DMS79 treated with DMSO at 0.1 percent for 48 hours (cell line): ENCODE results near the gene NFATC2.
"Not testable (repeated sequence)": the region's sequence is repeated elsewhere in the genome, so short reads cannot be mapped to it uniquely, and the experiment has no call there.

Source experiments
- DNase-seq: peaks from one replicate; lab custom pipeline; 2025; lab: John Stamatoyannopoulos, UW

The NFATC2 gene

GRCh38 chr20:51494241-51495110 is 48.0 kb downstream of the NFATC2 start:
- no peak for DNase-seq

GRCh38 chr20:51493346-51493791 is 49.1 kb downstream of the NFATC2 start:
- DNase-seq = no peak

- peak; percentile 69 for DNase-seq
These were observed 50.1 kb downstream of the NFATC2 start for GRCh38 chr20:51492167-51493092.

GRCh38 chr20:51491393-51491792 is 51.1 kb downstream of the NFATC2 start:
- no peak for DNase-seq

GRCh38 chr20:51490635-51491034 is 51.9 kb downstream of the NFATC2 start:
- DNase-seq = no peak

GRCh38 chr20:51489611-51490010 is 52.9 kb downstream of the NFATC2 start:
- DNase-seq = no peak

- DNase-seq = no peak
These were observed 54.2 kb downstream of the NFATC2 start for GRCh38 chr20:51488331-51488730.

GRCh38 chr20:51487565-51488268 is 54.8 kb downstream of the NFATC2 start:
- DNase-seq = peak; percentile 12

- DNase-seq = no peak
These were observed 55.4 kb downstream of the NFATC2 start for GRCh38 chr20:51487076-51487475.

GRCh38 chr20:51486197-51487005 is 56.1 kb downstream of the NFATC2 start:
- no peak for DNase-seq

- DNase-seq = no peak
These were observed 57.7 kb downstream of the NFATC2 start for GRCh38 chr20:51484831-51485230.

GRCh38 chr20:51484141-51484815 is 58.2 kb downstream of the NFATC2 start:
- DNase-seq = no peak

GRCh38 chr20:51482836-51483473 is 59.6 kb downstream of the NFATC2 start:
- no peak for DNase-seq

GRCh38 chr20:51481341-51481914 is 61.1 kb downstream of the NFATC2 start:
- DNase-seq = no peak

GRCh38 chr20:51480507-51481270 is 61.8 kb downstream of the NFATC2 start:
- no peak for DNase-seq

- not testable (repeated sequence) for DNase-seq
These were observed 66.4 kb downstream of the NFATC2 start for GRCh38 chr20:51476106-51476505.

GRCh38 chr20:51473771-51474170 is 68.7 kb downstream of the NFATC2 start:
- no peak for DNase-seq

GRCh38 chr20:51473256-51473655 is 69.3 kb downstream of the NFATC2 start:
- no peak for DNase-seq

- DNase-seq = no peak
These were observed 71.6 kb downstream of the NFATC2 start for GRCh38 chr20:51470907-51471411.
